ENCODE data around the gene IDH1. TPM values are rescaled to one million over a fixed set of nuclear protein-coding genes. Genes with fewer than 3 reads are reported as not detected.

IDH1 gene
- total RNA-seq, 4 donors from 2014 or later = 22.0 to 28.0 (median 24.8) TPM

- no peaks in the 10 kb centered on the region for H3K27me3 ChIP-seq
- no peak overlapping the region for H3K4me3 ChIP-seq
- no peak for DNase-seq (ENCODE audit: extremely low spot score)
- WGBS = 97% methylated on average over 3 of the region's 3 CpGs
- H3K9me3 ChIP-seq = no peaks in the 10 kb centered on the region
- intact Hi-C loops (cut with DNase I) = no loop called here
- TF ChIP-seq EP300 (IDR thresholded peaks at IDR 0.05) (no peak), CTCF (IDR thresholded peaks at IDR 0.05) (no peak), POLR2A (IDR thresholded peaks at IDR 0.05; ENCODE audit: low read depth) (no peak), POLR2AphosphoS5 (IDR thresholded peaks at IDR 0.05) (no peak)
- peaks cover 31 to 96% (median 79%) of the 10 kb centered on the region in 4 donors for H3K36me3 ChIP-seq
- H3K4me1 ChIP-seq = no peaks in the 10 kb centered on the region
- H3K27ac ChIP-seq (replicated peaks in 1 of 4) = no peak overlapping the region
These were observed 14.2 kb downstream of the IDH1 start for GRCh38 chr2:208240619-208241209.

- Histone ChIP-seq H3K36me3 (peaks cover 31 to 97% (median 78%) of the 10 kb centered on the region in 4 donors), H3K9me3 (no peaks in the 10 kb centered on the region), H3K4me3 (no peak overlapping the region), H3K27ac (replicated peaks in 1 of 4) (no peak overlapping the region), H3K27me3 (no peaks in the 10 kb centered on the region), H3K4me1 (no peaks in the 10 kb centered on the region)
- TF ChIP-seq POLR2A (IDR thresholded peaks at IDR 0.05; ENCODE audit: low read depth) (no peak), EP300 (IDR thresholded peaks at IDR 0.05) (no peak), CTCF (IDR thresholded peaks at IDR 0.05) (no peak), POLR2AphosphoS5 (IDR thresholded peaks at IDR 0.05) (no peak)
- intact Hi-C loops (cut with DNase I) = no loop called here
- 96% methylated on average over 9 of the region's 9 CpGs for WGBS
- DNase-seq (ENCODE audit: extremely low spot score) = no peak
These were observed 14.9 kb downstream of the IDH1 start for GRCh38 chr2:208239770-208240493.

GRCh38 chr2:208235860-208236259 is 19.0 kb downstream of the IDH1 start:
- H3K4me3 ChIP-seq = no peak overlapping the region
- 71% methylated on average over 2 of the region's 2 CpGs for WGBS
- H3K4me1 ChIP-seq = no peaks in the 10 kb centered on the region
- H3K36me3 ChIP-seq = peaks cover 31 to 56% (median 45%) of the 10 kb centered on the region in 4 donors
- H3K9me3 ChIP-seq = no peaks in the 10 kb centered on the region
- intact Hi-C loops (cut with DNase I) = no loop called here
- TF ChIP-seq POLR2AphosphoS5 (IDR thresholded peaks at IDR 0.05) = no peak
- TF ChIP-seq CTCF (IDR thresholded peaks at IDR 0.05) = no peak
- TF ChIP-seq EP300 (IDR thresholded peaks at IDR 0.05) = no peak
- no peak for TF ChIP-seq POLR2A (IDR thresholded peaks at IDR 0.05; ENCODE audit: low read depth)
- H3K27me3 ChIP-seq = no peaks in the 10 kb centered on the region
- no peak overlapping the region for H3K27ac ChIP-seq (replicated peaks in 1 of 4)
- no peak for DNase-seq (ENCODE audit: extremely low spot score)

GRCh38 chr2:208234786-208235185 is 20.1 kb downstream of the IDH1 start:
- no peak overlapping the region for H3K4me3 ChIP-seq
- H3K27ac ChIP-seq (replicated peaks in 1 of 4) = no peak overlapping the region
- peaks cover 20 to 46% (median 34%) of the 10 kb centered on the region in 4 donors for H3K36me3 ChIP-seq
- no peak for DNase-seq (ENCODE audit: extremely low spot score)
- no peak for TF ChIP-seq CTCF (IDR thresholded peaks at IDR 0.05)
- TF ChIP-seq POLR2A (IDR thresholded peaks at IDR 0.05; ENCODE audit: low read depth) = no peak
- TF ChIP-seq EP300 (IDR thresholded peaks at IDR 0.05) = no peak
- TF ChIP-seq POLR2AphosphoS5 (IDR thresholded peaks at IDR 0.05) = no peak
- intact Hi-C loops (cut with DNase I) = no loop called here
- WGBS = 83% methylated on average over 1 of the region's 1 CpG
- no peaks in the 10 kb centered on the region for H3K9me3 ChIP-seq
- no peaks in the 10 kb centered on the region for H3K27me3 ChIP-seq
- no peaks in the 10 kb centered on the region for H3K4me1 ChIP-seq
